Progenitor cell of endocrine pancreas (in vitro differentiated cells): ENCODE data around the gene AOAH. TPM values are rescaled to one million over a fixed set of nuclear protein-coding genes. Genes with fewer than 3 reads are reported as not detected.

Experiments
- DNase-seq: peaks from one replicate; pipeline ENCODE4 v3.0.0; 2021; ENCODE audit warnings: low spot score; ENCODE audit not compliant: unreplicated experiment
- H3K27ac Mint-ChIP-seq: 2 replicates; pipeline ENCODE4 v1.8.0; 2021; ENCODE audit warnings: mild to moderate bottlenecking, moderate library complexity, mixed read lengths
- H3K27me3 Mint-ChIP-seq: 2 replicates; pipeline ENCODE4 v1.8.0; 2021; ENCODE audit warnings: mixed read lengths
- H3K36me3 Mint-ChIP-seq: 2 replicates; pipeline ENCODE4 v1.8.0; 2022; ENCODE audit warnings: mixed read lengths; ENCODE audit not compliant: insufficient read depth
- H3K4me1 Mint-ChIP-seq: 2 replicates; pipeline ENCODE4 v1.8.0; 2021; ENCODE audit warnings: low read depth, mixed read lengths
- H3K4me3 Mint-ChIP-seq: 2 replicates; pipeline ENCODE4 v1.8.0; 2021; ENCODE audit warnings: low read depth, mild to moderate bottlenecking, moderate library complexity, mixed read lengths
- H3K9me3 Mint-ChIP-seq: 2 replicates; pipeline ENCODE4 v1.8.0; 2021; ENCODE audit warnings: low read depth, mixed read lengths
- total RNA-seq: library from RNA; stranded (reverse); gene quantifications from 2 replicates; pipeline ENCODE4 v1.2.1, GENCODE V29; 2021
- TF ChIP-seq, protein P1 (sequence below): fragments of 200-600 bp; sonication (generic); IDR thresholded peaks from one replicate; pipeline ENCODE4 v1.5.0; 2021; ENCODE audit warnings: antibody characterized with exemption, mild to moderate bottlenecking; ENCODE audit not compliant: unreplicated experiment

AOAH gene
- total RNA-seq, 1 donor from 2014 or later: 3.3 TPM

DNA sequence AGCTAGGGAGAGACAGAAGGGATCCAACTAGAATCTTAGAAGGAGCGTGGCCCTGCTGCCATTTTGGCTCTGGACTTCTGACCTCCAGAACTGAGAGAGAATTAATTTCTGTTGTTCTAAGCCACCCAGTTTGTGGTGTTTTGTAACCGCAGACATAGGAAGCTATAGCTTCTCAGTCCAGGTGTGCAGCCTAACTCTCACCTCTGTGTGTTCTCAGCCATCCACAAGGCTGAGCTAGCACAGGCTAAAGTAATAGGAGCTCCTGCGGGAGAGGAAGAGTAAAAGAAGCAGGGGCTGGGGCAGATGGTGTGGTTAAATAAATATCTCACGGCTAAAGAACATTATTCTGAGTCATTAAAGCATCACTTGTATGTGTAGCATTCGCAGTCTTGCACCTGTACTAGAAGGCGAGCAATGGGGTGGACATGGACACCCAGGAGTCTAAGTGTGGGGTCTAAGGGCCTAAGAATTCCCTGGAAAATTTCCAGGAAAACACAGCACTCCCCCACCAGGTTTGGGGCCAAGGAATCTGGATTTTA is 94.1 kb downstream of the AOAH start:
- TF ChIP-seq, protein P1, sequence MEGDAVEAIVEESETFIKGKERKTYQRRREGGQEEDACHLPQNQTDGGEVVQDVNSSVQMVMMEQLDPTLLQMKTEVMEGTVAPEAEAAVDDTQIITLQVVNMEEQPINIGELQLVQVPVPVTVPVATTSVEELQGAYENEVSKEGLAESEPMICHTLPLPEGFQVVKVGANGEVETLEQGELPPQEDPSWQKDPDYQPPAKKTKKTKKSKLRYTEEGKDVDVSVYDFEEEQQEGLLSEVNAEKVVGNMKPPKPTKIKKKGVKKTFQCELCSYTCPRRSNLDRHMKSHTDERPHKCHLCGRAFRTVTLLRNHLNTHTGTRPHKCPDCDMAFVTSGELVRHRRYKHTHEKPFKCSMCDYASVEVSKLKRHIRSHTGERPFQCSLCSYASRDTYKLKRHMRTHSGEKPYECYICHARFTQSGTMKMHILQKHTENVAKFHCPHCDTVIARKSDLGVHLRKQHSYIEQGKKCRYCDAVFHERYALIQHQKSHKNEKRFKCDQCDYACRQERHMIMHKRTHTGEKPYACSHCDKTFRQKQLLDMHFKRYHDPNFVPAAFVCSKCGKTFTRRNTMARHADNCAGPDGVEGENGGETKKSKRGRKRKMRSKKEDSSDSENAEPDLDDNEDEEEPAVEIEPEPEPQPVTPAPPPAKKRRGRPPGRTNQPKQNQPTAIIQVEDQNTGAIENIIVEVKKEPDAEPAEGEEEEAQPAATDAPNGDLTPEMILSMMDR: no peak
- Mint-ChIP-seq H3K9me3 (no peaks in the 10 kb centered on the region), H3K4me1 (peaks cover 21% of the 10 kb centered on the region), H3K27me3 (peaks cover 2% of the 10 kb centered on the region), H3K36me3 (no peaks in the 10 kb centered on the region), H3K27ac (no peak overlapping the region), H3K4me3 (no peak overlapping the region)
- DNase-seq: no peak

DNA sequence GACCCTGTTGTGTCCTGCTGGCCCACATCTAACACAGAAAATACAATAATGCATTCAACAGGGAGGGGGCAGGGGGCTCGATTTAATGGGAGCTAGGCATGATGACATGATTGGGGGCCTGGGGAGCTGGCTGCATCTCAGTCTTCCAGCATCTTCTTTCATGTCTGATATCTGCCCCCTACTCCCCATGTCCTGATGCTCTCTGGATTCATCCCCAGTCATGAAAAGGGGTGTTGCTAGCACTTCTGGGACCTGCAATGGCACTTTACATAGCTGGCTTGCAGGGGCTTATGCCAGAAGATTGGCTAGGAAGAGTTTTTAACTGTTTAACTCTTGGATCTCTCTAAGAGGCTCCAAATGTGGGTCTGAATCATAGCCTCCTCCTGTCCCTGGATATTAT is 94.9 kb downstream of the AOAH start:
- H3K4me3 Mint-ChIP-seq: no peak overlapping the region
- peaks cover 14% of the 10 kb centered on the region for H3K4me1 Mint-ChIP-seq
- H3K27me3 Mint-ChIP-seq: peaks cover 2% of the 10 kb centered on the region
- H3K9me3 Mint-ChIP-seq: no peaks in the 10 kb centered on the region
- TF ChIP-seq, protein P1: no peak
- H3K36me3 Mint-ChIP-seq: no peaks in the 10 kb centered on the region
- no peak for DNase-seq
- no peak overlapping the region for H3K27ac Mint-ChIP-seq

DNA sequence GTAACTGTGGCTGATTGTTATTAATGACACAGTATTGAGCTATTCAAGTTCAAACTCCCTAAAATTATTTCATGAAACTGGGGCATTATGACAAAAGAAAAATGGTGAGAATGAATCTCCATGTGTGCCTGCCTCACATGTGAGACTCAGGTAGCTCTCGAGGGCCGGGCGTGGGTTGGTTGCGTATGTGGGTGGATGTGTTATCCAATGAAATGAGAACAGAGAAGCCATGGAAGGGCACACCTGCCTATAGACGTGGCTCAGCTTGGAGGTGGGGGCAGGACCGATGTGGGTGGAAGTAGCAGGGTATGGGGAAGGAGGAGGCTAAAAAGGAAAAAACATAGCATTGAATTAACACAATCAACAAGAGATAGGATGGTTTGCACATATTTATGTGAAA is 96.5 kb downstream of the AOAH start:
- peaks cover 13% of the 10 kb centered on the region for H3K4me1 Mint-ChIP-seq
- TF ChIP-seq, protein P1: no peak
- H3K27ac Mint-ChIP-seq: no peak overlapping the region
- H3K4me3 Mint-ChIP-seq: no peak overlapping the region
- peaks cover 2% of the 10 kb centered on the region for H3K27me3 Mint-ChIP-seq
- H3K9me3 Mint-ChIP-seq: no peaks in the 10 kb centered on the region
- no peak for DNase-seq
- H3K36me3 Mint-ChIP-seq: no peaks in the 10 kb centered on the region

DNA sequence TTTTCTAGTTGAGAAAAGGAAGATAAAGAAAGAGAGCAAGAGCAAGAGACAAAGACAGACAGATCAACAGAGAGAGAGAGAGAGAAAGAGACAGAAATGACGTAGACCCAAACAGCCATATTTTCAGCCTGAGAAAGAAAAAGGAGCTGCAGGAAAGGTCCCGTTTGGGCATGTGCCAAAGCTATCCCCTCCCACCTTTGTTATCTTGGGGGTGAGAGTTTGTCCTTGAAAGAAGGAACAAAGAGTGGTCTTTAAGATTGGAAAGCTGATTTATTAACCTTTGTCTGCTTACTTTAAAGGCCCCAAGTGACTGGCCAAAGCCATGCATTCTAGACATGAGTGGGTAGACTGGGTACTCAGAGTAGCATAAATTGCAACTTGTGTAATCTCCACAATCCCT is 98.2 kb downstream of the AOAH start:
- Mint-ChIP-seq H3K27me3 (no peaks in the 10 kb centered on the region), H3K9me3 (no peaks in the 10 kb centered on the region), H3K4me3 (no peak overlapping the region), H3K4me1 (peaks cover 13% of the 10 kb centered on the region), H3K27ac (no peak overlapping the region), H3K36me3 (no peaks in the 10 kb centered on the region)
- TF ChIP-seq, protein P1: no peak
- DNase-seq: no peak

DNA sequence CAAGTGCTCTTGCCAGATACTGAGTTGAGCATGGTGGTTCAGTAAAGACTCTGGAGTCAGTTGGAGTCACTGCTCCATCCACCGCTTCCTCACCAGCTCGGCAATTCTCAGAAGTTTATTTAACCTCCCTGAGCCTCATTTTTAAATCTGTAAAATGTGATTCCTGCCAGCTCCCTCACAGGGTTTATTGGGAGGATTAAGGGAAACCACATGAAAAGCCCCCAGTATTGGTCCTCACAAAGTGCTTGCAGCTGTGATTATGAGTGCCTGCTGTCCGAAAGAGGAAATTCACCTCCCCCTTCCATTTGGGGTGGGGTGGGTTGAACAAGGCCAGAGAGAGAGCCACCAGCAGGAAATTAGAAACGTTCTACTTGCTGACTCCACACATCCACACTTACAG is 99.0 kb downstream of the AOAH start:
- no peaks in the 10 kb centered on the region for H3K36me3 Mint-ChIP-seq
- TF ChIP-seq, protein P1: no peak

More for the DNA sequence above, 99.0 kb downstream of the AOAH start:
- Mint-ChIP-seq H3K4me1 (peaks cover 13% of the 10 kb centered on the region), H3K27me3 (no peaks in the 10 kb centered on the region), H3K9me3 (no peaks in the 10 kb centered on the region), H3K4me3 (no peak overlapping the region), H3K27ac (no peak overlapping the region)
- DNase-seq: no peak
